GM23338 (cell line): Measurements from ENCODE around the gene GPR162. TPM values are rescaled to one million over a fixed set of nuclear protein-coding genes. Genes with fewer than 3 reads are reported as not detected.

Source experiments
- CREB1 ChIP-seq: fragments of 250-450 bp; sonication (Bioruptor Pico); IDR thresholded peaks from 2 replicates; pipeline ENCODE4 v1.5.0; 2020; ENCODE audit warnings: low read depth, mild to moderate bottlenecking, moderate library complexity
- ETS1 ChIP-seq: IDR thresholded peaks from 2 replicates; pipeline ENCODE4 v1.6.1; 2016; ENCODE audit warnings: antibody characterized with exemption
- REST ChIP-seq: IDR thresholded peaks from one replicate; pipeline ENCODE4 v1.6.1; 2018; ENCODE audit warnings: antibody characterized with exemption; ENCODE audit not compliant: unreplicated experiment
- STAT1 ChIP-seq: IDR thresholded peaks from one replicate; pipeline ENCODE4 v1.6.1; 2016; ENCODE audit warnings: antibody characterized with exemption; ENCODE audit not compliant: unreplicated experiment
- ZNF114 ChIP-seq: fragments of 250-450 bp; sonication (Bioruptor Pico); IDR thresholded peaks from 2 replicates; pipeline ENCODE4 v1.5.0; 2020; ENCODE audit warnings: mild to moderate bottlenecking, moderate library complexity
- ZNF331 ChIP-seq: fragments of 250-450 bp; sonication (Bioruptor Pico); IDR thresholded peaks from 2 replicates; pipeline ENCODE4 v1.5.0; 2020; ENCODE audit warnings: low read depth, mild to moderate bottlenecking, moderate library complexity
- ZNF462 ChIP-seq: fragments of 250-450 bp; sonication (Bioruptor Pico); IDR thresholded peaks from 2 replicates; pipeline ENCODE4 v1.5.0; 2020; ENCODE audit warnings: mild to moderate bottlenecking, moderate library complexity
- polyA plus RNA-seq: library from polyadenylated mRNA; unstranded; fragments of >200 nt; fragmentation: Nextera tagmentation; extraction: Ambion mirVana; gene quantifications from 2 replicates; pipeline ENCODE4 v1.2.1, GENCODE V29; 2016
- total RNA-seq: library from RNA; depleted of rRNA; stranded (reverse); fragments of >200 nt; shearing (Covaris generic); gene quantifications from 2 replicates; pipeline ENCODE4 v1.2.3, GENCODE V29; 2014

Gene GPR162
- total and polyA plus RNA-seq, 2 experiments from 2014 or later, result 4.7 to 5.0 TPM

- TF ChIP-seq ZNF462 (CRISPR knock-in tag), result no peak
- no peak for TF ChIP-seq CREB1 (CRISPR knock-in tag)
- TF ChIP-seq REST, result no peak
- TF ChIP-seq STAT1, result no peak
- no peak for TF ChIP-seq ZNF331 (CRISPR knock-in tag)
- no peak for TF ChIP-seq ETS1
- TF ChIP-seq ZNF114 (CRISPR knock-in tag), result no peak
Observed at GRCh38 chr12:6846316-6846869, 24.8 kb downstream of the GPR162 start (continued).
